Inflammatory macrophage (primary cell): ENCODE data around the gene ABL2.
"Not testable (repeated sequence)": the region's sequence is repeated elsewhere in the genome, so short reads cannot be mapped to it uniquely, and the experiment has no call there.

Source experiments
- DNase-seq, 2 donors: peaks; one replicate each; pipeline ENCODE4 v3.0.0-alpha.2; 2020 to 2022

The ABL2 gene

DNA sequence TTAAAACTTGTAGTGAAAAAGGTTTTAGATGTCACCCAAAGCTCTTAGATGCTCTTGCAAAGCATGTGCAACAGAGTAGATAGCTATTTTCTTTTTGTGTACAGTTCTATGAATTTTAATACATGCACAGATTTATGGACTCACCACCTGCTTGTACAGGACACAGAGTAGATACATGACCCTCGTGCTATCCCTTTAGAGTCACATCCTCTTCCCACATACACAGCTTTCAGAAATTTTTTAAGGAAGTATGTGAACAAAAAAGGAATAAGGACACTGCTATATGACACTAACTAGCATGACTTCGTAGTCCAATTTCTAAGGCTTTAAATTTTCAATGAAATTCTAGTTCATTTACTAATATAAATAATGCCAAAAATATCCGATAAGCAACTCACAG lies 60.9 kb downstream of the ABL2 start:
- DNase-seq = peak; percentile 63 to 68

DNA sequence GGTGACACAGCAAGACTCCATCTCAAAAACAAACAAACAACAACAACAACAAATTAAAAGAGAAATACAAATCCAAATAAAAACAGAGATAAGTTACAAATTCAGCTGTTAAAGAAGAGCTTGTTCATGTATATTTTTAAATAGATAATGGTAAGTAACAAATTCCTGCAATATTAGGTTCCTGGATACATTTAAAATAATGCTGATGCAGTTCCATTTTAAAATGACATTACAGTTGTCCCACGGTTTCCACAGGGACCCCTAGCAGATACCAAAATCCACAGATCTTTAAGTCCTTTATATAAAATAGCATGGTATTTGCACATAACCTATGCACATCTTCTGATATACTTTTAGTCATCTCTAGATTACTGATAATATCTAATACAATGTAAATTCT lies 61.5 kb downstream of the ABL2 start:
- no peak for DNase-seq

DNA sequence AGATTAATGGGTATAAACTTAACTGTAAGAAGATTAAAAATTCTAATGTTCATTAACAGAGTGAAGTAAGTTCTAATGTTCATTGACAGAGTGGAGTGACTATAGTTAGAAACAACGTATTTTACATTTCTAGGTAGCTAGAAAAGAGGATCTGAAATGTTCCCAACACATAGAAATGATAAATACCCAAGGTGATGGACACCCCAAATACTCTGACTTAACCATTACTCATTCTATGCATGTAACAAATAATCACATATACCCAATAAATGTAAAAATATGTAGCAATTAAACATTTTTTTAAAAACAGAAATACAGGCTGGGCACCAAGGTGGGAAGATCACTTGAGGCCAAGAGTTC lies 62.1 kb downstream of the ABL2 start:
- DNase-seq = no peak

DNA sequence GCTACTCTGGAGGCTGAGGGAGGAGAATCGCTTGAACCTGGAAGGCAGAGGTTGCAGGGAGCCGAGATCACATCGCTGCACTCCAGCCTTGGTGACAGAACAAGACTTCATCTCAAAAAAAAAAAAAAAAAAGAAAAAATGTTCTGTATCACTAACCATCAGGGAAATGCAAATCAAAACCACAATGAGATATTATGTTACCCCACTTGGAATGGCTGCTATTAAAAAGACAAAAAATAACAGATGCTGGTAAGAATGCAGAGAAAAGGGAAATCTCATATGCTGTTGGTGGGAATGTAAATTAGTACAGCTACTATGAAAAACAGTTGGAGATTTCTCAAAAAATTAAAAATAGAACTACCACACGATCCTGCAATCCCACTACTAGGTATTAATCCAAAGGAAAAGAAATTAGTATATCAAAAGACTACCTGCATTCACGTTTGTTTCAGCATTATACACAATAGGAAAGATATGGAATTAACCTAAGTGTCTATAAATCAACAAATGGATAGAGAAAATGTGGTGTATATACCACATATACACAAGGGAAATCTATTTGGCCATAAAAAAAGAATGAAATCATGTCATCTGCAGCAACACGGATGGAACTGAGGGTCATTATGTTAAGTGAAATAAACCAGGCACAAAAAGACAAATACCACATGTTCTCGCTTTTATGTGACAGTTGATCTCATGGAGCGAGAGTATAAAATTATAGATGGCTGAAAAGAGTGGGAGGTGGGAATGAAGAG lies 62.6 kb downstream of the ABL2 start:
- DNase-seq = no peak

DNA sequence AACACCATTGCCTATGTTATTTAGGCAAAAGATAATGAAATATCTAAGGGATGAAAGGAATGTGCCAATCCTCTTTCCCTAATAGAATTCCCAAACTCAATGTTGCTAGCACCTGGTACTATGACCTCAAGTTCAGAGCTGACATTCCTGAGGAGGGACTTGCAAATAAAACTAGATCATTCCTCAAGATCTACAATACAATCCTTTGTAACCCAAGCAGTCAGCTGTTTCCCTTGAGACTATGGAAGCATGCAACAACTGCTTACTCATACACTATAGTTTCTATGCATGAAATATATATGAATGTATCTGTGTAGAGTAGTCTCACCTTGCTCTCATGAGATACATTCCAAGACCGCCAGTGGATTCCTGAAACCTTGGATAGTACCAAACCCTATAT lies 65.0 kb downstream of the ABL2 start:
- DNase-seq = no peak

DNA sequence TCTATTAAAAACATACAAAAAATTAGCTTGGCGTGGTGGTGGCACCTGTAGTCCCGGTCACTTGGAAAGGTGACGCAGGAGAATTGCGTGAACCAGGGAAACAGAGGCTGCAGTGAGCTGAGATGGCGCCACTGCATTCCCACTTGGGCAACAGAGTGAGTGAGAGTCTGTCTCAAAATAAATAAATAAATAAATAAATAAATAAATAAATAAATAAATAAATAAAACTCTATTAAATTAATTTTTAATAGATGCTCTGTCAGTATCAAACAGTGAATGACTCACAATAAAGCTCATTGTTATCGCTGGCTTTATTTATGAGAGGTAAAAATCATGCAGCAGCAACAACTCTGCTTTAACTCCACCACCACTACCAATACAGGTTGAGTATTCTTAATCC lies 72.8 kb downstream of the ABL2 start:
- no peak for DNase-seq

DNA sequence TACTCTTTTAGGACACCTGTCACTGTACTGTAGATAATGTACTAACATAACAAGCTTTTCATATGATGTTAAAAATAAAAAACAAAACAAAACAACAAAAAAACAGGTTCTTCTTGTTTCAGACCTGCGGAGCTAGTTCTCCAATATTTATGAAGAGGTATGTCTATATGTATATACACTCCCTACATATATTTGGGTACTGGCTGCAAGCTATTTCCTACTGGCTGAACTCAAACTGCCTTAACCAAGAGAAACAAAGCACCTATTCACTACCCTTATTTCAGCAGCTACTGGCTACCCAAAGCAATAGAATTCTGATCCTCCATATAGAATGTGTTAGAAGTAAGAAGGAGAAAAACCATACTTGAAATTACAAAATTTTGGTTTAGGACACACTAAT lies 73.5 kb downstream of the ABL2 start:
- no peak for DNase-seq

DNA sequence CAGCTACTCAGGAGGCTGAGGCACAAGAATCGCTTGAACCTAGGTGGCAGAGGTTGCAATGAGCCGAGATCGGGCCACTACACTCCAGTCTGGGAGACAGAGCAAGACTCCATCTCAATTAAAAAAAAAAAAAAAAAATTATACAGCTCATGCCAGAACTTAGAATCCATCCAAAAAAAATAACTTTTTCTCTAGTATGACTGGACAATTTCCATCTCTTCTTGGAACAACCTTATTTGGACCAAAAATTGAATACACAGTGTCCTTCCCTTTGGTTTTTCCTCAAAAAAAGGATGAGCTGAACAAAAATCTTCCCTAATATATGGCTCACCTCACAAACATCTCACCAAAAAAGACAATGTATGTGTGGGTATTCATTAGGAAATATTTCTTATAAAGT lies 73.9 kb downstream of the ABL2 start:
- no peak for DNase-seq

DNA sequence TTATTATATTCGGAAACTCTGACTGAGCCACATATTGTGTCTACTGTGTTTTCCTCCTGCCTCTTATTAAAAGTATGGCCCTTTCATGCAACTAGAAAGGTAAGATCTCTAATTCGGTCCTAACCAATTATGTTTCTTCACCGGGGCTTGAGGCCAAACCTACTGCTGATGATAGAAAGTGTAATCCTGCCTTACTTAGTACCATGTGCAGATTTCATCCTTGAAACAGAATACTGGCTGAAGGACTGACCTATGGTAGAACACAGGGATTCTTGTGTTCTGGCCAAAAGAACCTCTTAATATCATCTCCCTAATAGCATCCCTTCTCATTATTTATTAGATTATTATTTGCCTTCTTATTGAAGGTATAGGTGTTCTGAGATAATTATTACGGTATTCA lies 75.0 kb downstream of the ABL2 start:
- no peak for DNase-seq

DNA sequence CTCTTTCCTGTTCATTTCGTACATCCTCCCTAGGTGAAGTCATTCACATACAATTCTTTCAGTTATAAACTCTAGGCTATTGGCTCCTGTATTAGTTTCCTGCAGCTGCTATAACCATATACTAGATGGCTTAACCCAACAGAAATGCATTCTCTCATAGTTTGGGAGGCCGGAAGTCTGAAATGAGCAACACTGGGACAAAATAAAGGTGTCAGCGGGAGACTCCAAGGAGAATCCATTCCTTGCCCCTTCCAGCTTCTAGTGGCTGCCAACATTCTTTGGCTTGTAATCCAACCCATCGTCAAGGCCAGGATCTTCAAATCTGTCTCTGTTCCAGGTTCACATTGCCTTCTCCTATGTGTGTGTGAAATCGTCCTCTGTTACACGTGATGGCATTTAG lies 76.3 kb downstream of the ABL2 start:
- no peak for DNase-seq

DNA sequence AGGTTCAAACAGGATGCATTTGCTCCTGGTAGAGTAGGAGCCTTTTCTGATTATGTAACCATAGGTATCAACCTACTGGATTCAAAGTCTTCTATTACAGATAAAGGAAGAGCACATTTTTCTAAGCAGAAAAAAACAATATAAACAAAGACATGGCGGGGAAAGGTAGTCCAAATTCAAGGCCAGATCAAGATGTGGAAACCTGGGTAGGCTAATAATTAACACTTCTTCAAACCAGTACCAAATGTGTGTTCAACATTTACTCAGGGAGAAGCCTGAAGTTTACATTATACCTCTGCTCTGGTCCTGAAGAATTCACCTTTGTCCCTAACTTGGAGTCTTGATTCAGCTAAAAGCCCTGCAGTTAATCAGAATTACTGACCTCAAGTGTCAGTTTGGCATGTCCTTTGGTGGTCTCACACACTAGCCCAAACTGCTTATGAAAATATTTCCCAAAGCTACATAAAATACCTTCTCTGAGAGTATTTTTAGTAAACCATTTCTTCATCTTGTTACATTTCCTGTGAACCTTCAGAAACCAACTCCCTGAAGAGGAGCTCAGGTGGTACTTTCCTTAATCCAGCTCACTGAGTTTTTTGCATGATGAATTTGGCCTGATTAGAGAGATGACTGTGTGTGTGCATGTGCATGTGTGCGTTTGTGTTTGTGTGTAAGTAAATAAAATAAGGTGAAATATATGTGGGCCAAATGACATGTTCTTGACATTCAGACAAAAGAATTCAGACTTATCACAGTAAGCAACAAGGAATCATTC lies 77.4 kb downstream of the ABL2 start:
- DNase-seq = no peak

DNA sequence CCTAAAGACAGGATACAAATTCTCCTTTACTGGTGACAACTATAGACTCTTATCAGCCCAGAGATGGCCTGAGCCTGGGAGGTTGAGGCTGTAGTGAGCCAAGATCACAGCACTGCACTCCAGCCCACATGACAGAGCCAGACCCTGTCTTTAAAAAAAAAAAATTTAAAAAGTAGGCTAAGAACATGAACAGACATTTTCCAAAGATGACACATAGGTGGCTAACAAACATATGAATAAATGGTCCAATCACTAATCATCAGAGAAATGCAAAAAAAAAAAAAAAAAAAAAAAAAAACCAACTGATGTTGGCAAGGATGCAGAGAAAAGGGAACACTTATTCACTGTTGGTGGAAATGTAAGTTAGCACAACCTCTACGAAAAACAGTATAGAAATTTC lies 82.6 kb downstream of the ABL2 start:
- no peak for DNase-seq

DNA sequence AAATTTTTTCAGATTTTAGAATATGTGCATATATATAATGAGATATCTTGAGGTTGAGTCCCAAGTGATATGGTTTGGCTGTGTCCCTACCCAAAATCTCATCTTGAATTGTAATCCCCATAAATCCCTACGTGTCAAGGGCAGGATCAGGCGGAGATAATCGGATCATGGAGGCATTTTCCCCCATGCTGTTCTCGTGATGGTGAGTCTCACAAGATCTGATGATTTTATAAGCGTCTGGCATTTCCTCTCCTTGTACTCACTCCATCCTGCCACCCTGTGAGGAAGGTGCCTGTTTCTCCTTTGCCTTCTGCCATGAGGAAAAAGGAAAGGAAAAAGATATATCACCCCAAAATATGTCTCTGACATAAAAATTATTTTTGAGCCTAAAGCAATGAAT lies 83.0 kb downstream of the ABL2 start:
- no peak for DNase-seq

DNA sequence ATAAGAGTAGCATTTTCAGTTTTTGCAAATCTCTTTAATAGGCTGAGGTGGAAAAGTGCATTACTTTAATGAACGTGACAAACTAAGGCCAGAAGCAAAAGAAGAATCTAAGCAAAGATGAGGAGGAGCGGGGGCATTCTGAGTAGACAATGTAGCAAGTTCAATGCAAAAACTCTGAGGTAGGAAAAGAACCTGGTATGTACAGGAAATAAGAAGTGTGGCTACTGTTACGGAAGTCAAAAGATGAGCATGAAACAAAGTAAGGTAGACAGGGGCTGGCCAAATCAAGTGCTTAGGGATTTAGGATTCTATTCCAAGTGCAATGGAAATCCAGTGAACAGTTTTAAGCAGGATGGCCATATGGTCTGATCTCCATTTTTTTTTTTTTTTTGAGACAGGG lies 84.0 kb downstream of the ABL2 start:
- no peak for DNase-seq

DNA sequence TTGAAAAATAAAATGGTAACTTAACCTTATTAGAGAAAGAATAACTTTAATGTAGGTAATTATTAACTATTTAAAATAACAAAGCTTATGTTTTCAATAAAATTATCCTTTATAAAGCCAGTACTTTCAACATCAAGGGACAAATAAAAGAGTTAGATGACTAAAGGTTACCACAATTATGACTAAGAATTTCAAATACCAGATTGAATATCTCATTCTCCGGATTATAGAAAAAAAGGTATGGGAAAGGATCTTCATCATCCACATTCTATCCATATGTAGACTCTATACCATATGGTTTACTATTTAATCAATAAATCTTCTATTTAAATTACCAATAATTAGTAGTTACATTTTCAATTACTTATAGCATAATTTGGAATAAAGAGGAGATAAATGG lies 84.9 kb downstream of the ABL2 start:
- no peak for DNase-seq

DNA sequence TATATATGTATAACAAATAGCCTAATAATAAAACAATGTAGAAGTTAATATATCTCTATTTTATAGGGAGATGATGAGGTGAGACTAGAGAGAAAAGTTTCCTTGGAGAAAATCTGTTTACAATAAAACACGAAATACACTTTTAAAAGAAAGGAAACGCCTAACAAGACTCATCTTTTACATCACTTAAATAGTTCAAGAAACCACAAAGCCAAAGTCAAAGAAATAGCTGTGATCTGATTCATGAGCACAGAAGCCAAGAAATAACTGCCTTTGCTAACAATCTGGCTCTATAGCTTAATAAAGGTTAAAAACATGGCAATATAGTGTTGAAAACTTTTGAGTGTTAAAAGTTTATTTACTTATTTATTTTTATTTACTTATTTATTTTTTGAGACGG lies 86.2 kb downstream of the ABL2 start:
- peak in 1 of 2 donors; percentile 25 for DNase-seq

DNA sequence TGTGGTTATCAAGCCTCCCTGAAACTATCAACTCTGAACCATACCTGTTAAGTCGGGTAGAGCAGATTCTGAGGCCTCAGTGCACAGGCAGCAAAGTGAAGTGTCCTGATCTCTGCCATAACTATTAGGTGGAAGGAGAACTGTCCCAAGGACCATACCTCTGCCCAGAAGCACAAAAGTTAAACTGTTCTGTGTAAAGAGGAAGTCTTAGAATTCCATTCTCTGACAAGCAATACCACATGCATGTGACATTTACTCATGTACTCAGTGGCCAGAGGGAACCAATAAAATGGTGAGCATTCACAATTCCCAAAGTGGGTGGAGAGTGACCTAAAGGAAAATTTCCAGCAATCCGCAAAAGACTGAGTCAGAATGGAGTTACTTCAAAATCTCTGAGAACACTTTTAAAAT lies 86.6 kb downstream of the ABL2 start:
- peak; percentile 94 to 95 for DNase-seq

DNA sequence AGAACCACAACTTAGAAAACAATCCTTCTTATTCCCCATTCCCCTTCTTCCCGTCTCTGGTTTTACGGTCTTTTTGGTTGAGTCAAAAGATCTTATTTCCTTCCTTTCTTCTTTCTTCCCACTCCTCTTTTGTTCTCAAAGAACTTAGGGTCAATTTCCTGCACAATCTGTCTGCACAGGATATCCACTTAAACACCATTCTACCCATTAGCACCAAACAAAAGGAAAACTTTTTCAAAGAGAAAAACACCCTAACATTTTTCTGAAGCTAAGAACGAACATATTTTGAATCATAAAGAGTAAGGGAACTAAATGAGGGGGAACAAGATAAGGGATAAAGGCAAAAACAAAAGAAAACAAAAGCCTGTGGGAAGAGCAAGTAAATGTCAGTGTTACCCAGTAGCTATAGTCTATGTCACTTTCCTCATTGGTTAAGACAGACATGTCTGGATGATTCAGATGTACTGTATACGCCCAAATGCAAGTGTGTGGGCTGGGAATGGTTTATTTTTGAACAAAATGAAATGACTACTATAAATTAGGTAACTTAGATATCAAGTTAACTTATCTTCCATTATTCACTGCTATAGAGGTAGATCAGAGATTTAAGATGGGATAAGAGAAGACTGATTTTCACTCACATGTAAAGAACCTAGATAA lies 87.8 kb downstream of the ABL2 start:
- DNase-seq = peak; percentile 85 to 91

DNA sequence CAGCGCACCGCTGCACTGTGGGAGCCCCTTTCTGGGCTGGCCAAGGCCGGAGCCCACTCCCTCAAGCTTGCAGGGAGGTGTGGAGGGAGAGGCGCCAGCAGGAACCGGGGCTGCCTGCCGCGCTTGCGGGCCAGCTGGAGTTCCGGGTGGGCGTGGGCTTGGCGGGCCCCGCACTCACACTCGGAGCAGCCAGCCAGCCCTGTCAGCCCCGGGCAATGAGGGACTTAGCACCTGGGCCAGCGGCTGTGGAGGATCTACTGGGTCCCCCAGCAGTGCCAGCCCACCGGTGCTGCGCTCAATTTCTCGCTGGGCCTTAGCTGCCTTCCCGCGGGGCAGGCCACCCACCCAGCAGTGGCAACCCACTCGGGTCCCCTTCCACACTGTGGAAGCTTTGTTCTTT lies 90.7 kb downstream of the ABL2 start:
- not testable (repeated sequence) for DNase-seq

DNA sequence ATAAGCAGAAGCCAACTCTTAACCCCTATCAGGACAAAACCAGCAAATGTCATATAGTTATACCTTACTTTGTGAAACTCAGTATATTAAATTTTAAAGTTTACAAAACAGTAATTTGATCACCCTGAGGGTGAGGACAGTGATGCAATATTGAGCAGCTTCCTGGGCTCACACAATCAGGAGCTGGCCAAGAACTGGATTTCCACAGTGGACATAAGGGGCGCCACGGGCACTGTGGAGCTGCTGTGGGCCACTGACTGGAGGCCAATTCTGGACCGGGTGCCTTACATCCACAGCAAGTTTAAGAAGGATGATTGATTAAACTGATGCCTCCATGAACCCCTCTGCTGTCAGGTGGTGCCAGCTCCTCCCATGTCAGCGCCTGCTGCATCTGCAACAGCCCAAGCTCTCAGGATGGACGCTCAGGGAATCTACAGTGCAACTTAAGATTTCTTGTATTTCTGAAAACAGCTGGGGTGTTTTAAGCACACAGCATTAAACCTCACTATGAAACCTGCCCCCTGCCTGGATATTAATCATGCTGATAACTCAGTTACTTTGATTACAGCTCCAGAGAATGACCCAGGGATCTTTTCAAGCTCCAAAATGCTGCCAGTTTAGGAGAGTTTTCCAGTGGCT lies 91.7 kb downstream of the ABL2 start:
- no peak for DNase-seq

DNA sequence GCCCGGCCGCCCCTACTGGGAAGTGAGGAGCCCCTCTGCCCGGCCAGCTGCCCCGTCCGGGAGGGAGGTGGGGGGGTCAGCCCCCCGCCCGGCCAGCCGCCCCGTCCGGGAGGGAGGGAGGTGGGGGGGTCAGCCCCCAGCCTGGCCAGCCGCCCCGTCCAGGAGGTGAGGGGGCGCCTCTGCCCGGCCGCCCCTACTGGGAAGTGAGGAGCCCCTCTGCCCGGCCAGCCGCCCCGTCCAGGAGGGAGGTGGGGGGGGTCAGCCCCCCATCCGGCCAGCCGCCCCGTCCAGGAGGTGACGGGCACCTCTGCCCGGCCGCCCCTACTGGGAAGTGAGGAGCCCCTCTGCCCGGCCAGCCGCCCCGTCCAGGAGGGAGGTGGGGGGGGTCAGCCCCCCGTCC lies 93.8 kb downstream of the ABL2 start:
- DNase-seq = not testable (repeated sequence)

DNA sequence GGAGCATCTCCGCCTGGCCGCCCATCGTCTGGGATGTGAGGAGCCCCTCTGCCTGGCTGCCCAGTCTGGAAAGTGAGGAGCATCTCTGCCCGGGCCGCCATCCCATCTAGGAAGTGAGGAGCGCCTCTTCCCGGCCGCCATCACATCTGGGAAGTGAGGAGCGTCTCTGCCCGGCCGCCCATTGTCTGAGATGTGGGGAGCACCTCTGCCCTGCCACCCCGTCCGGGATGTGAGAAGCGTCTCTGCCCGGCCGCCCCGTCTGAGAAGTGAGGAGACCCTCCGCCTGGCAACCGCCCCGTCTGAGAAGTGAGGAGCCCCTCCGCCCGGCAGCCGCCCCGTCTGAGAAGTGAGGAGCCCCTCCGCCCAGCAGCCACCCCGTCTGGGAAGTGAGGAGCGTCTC lies 94.3 kb downstream of the ABL2 start:
- not testable (repeated sequence) for DNase-seq

DNA sequence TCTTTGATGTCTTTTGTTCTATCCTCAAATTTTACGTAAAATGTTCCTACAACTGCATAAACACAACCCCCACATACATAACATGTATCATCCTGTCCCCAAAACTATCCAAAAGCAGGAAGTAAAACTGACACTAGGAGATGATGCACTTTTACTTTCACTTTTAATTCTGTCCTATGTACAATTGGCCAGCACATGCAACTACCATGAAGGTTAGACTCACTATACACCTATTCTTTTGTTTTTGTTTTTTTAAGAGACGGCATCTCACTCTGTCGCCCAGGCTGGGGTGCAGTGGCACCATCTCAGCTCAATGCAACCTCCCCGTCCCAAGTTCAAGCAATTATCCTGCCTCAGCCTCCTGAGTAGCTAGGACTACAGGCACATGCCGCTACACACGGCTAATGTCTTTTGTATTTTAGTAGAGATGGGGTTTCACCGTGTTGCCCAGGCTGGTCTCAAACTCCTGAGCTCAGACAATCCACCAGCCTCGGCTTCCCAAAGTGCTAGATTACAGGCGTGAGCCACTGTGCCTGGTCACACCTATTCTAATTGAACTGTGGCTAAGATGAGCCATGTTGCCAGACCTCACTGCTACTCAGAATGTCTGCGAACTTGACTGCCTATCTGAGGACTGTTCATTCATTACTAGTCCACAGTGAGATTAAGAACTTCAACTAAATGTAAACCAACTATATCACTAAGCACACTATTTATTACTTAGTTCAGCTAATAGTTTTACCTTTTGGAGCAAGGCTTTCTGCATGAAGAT lies 99.6 kb downstream of the ABL2 start:
- DNase-seq = peak; percentile 35 to 52
